Fibroblast of villous mesenchyme (primary cell): ENCODE measurements around the gene XK. TPM values are rescaled to one million over a fixed set of nuclear protein-coding genes. Genes with fewer than 3 reads are reported as not detected.

Experiments
- DNase-seq: peaks from one replicate; pipeline ENCODE4 v3.0.0-alpha.2; 2010; ENCODE audit warnings: low read depth
- H3K4me3 ChIP-seq: 2 replicates; pipeline ENCODE4 v1.5.1; 2011; ENCODE audit warnings: low read depth, mild to moderate bottlenecking, low read length
- CTCF ChIP-seq: IDR thresholded peaks from 2 replicates; pipeline ENCODE4 v1.5.1; 2012; ENCODE audit warnings: low read depth, mild to moderate bottlenecking, low read length; ENCODE audit not compliant: insufficient read depth
- total RNA-seq: library from RNA; depleted of rRNA; stranded (reverse); fragments of >200 nt; gene quantifications from 2 replicates; pipeline ENCODE4 v1.2.3, GENCODE V29; 2012

Gene XK
- total RNA-seq, 1 donor = 0.86 TPM

GRCh38 chrX:37679230-37679629 is 6.4 kb upstream of the XK start:
- DNase-seq = no peak
- no peak for TF ChIP-seq CTCF
- H3K4me3 ChIP-seq = no peak overlapping the region

DNA sequence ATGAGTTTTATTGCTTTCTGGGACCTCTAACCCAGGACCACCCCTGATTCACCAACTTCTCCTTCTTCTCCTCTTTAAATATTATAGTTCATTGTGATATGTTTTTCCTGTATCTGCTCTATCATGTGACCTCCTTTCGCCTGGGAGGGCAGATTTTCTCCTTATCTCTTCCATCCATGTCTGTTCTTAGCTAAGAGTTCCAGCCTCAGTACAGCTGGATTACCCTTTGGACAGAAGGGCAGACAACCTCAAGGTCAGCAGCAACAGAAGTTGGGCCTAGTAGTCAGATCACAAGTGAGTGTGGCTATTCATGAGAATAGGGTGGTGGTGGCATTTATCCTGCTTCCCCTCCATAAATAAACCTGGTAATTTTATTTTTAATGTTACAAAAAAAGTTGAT is 5.7 kb upstream of the XK start:
- DNase-seq = no peak
- no peak overlapping the region for H3K4me3 ChIP-seq
- TF ChIP-seq CTCF = no peak

DNA sequence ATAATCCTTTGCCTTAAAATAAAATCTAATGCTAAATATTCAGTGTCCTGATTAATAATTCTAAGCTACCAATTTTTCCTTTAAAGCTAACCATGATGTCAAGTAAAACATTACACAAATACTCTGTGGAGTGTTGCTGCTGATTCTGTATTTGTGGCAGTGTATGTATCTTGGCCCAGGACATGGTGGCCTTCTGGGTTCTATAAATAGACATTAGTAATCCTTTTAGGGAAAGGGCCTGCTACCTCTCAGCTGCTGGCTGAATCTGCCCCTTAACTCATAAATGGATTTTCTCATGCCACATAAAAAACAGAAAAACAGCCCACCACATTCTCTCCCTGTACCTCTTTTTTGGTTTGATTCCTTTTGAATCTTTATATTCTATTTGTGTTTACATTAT is 1.2 kb upstream of the XK start:
- DNase-seq = peak; percentile 6
- TF ChIP-seq CTCF = no peak
- no peak overlapping the region for H3K4me3 ChIP-seq

DNA sequence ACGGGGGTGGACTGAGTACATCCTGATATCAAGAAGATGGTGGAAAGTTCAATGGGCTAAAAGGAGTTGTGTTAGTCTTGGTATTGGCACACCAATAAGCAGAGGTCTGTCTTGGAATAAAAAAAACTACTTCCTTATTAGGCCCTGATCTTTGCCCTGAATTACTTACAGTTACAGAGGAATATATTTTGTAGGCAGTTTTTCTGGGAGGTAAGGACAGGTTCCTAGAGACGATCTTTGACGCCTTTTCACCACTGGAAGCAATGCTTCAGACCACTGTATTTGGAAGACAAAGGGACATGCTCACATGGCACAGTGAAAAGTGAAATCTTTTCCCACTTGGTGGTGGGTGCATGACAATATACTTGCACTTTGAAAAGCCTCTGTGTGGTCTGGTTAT is 618 bp upstream of the XK start:
- H3K4me3 ChIP-seq = no peak overlapping the region
- TF ChIP-seq CTCF = no peak
- DNase-seq = no peak

DNA sequence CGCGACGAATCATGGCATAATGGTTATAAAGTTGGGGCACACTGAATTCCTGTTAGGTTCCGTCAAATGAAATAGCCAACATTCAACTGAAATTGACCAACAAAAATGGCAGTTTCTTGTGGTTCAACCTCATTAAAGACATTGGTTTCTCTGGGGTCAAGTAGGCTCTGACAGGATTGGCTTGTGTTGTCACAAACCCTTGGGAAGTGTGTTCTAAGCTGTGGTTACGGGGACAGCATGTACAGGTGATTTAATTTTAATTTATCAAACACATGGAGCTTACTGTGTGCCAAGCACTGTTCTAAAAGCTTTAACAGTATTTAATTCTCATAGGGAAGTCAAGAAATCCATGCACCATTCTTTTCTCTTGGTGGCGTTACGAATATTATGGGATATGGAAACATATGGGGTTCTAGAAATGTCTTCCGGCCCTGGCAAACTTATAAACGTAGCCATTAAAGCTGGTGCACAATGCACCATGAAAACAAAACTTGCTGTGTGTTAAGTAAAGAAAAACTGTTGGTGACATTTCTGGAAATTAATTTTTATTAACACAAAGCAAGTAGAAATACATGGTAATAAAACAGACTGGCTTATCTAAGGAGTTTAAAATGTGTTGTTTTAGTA is 891 bp downstream of the XK start:
- no peak overlapping the region for H3K4me3 ChIP-seq
- DNase-seq = no peak
- no peak for TF ChIP-seq CTCF

DNA sequence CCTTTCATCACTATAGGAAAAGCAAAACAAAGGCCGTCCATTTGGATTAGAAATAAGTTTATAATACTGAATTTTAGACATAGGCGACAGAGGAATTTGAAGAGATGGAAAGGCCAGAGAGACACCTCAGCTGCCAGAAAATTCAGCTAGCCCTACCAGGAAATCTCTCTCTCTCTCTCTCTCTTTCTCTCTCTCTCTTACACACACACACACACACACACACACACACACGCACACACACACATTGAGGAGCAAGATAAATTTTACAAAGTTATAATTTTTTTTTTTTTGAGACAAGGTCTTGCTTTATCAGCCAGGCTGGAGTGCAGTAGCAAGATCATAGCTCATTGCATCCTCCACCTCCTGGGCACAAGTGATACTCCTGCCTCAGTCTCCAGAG is 1.4 kb downstream of the XK start:
- H3K4me3 ChIP-seq = no peak overlapping the region
- no peak for TF ChIP-seq CTCF
- no peak for DNase-seq

GRCh38 chrX:37690119-37690518 is 4.5 kb downstream of the XK start:
- no peak for TF ChIP-seq CTCF
- no peak for DNase-seq
- H3K4me3 ChIP-seq = no peak overlapping the region
